Testis (tissue), 3 donors: Measurements from ENCODE around the gene TCN2. TPM values are rescaled to one million over a fixed set of nuclear protein-coding genes. Genes with fewer than 3 reads are reported as not detected.
A peak's percentile ranks its signal among the peaks of the same experiment; 100 is the strongest.

ENCODE experiments used
- DNase-seq: peaks from one replicate; pipeline ENCODE4 v3.0.0-alpha.2; 2019
- H3K27ac ChIP-seq, 2 donors: fragments of 200-600 bp; sonication (generic); one replicate each; pipeline ENCODE4 v1.5.1; 2019
- H3K27me3 ChIP-seq: fragments of 200-600 bp; sonication (generic); one replicate; pipeline ENCODE4 v1.5.1; 2019
- H3K36me3 ChIP-seq: fragments of 200-600 bp; sonication (generic); one replicate; pipeline ENCODE4 v1.5.1; 2017; ENCODE audit warnings: low read depth; ENCODE audit errors: missing control alignments
- H3K4me1 ChIP-seq: fragments of 200-600 bp; sonication (generic); one replicate; pipeline ENCODE4 v1.5.1; 2019
- H3K4me3 ChIP-seq, 2 donors: fragments of 200-600 bp; sonication (generic); one replicate each; pipeline ENCODE4 v1.5.1; 2017 to 2019
- H3K9me3 ChIP-seq: fragments of 200-600 bp; sonication (generic); one replicate; pipeline ENCODE4 v1.5.1; 2017
- CTCF ChIP-seq, 3 experiments: fragments of 450-650 bp in 2 of 3; fragments of 200-600 bp in 1 of 3; sonication (generic) in 1 of 3; IDR thresholded peaks; one replicate each; pipeline ENCODE4 v1.5.1; 2016 to 2019; ENCODE audit warnings: antibody characterized with exemption in 3 of 3, mild to moderate bottlenecking in 2 of 3, moderate library complexity in 1 of 3
- POLR2A ChIP-seq: fragments of 450-650 bp; IDR thresholded peaks from one replicate; pipeline ENCODE4 v1.6.1; 2017; ENCODE audit warnings: antibody characterized with exemption, mild to moderate bottlenecking, moderate library complexity
- WGBS, 2 donors: methylation state at CpG; one replicate each; pipeline ENCODE4 v1.1.5; 2018; 5-methylcytosine and 5-hydroxymethylcytosine counted together
- intact Hi-C: fragments of 100-400 bp; cut with DNase I; formaldehyde crosslinking; loops from one replicate; pipeline ENCODE4 v1.15.1; 2023; ENCODE audit warnings: low total_unique reads
- polyA plus RNA-seq: library from polyadenylated mRNA; stranded (reverse); fragments of 350-450 nt; fragmentation: Illumina TruSeq; extraction: RNeasy Lipid Tissue Mini Kit (QIAGEN cat#74804); gene quantifications from one replicate; pipeline ENCODE4 v1.2.3, GENCODE V29; 2014; ENCODE audit warnings: low read depth, low replicate concordance; ENCODE audit not compliant: insufficient read depth
- total RNA-seq, 2 donors: library from RNA; depleted of rRNA; stranded (reverse); fragments of >200 nt; gene quantifications; one replicate each; pipeline ENCODE4 v1.2.3, GENCODE V29; 2016

TCN2 gene
- total and polyA plus RNA-seq, 3 donors from 2014 or later = 30.5 to 40.7 (median 40.6) TPM

GRCh38 chr22:30611197-30611596 is 4.2 kb downstream of the TCN2 start:
- 89 to 98% methylated on average over 3 of the region's 3 CpGs for WGBS, 2 donors
- no peak for DNase-seq
- no peaks in the 10 kb centered on the region for H3K36me3 ChIP-seq
- H3K4me1 ChIP-seq = no peaks in the 10 kb centered on the region
- H3K27ac ChIP-seq = no peak overlapping the region
- no peaks in the 10 kb centered on the region for H3K9me3 ChIP-seq
- no peaks in the 10 kb centered on the region for H3K27me3 ChIP-seq
- intact Hi-C loops = no loop called here
- no peak for TF ChIP-seq POLR2A
- TF ChIP-seq CTCF (IDR thresholded peaks at IDR 0.05) = no peak
- H3K4me3 ChIP-seq = no peak overlapping the region

GRCh38 chr22:30612789-30613188 is 5.8 kb downstream of the TCN2 start:
- WGBS, 2 donors = 94 to 96% methylated on average over 8 of the region's 8 CpGs
- no peaks in the 10 kb centered on the region for H3K36me3 ChIP-seq
- TF ChIP-seq POLR2A (no peak), CTCF (IDR thresholded peaks at IDR 0.05) (no peak)
- H3K27ac ChIP-seq = no peak overlapping the region
- no peaks in the 10 kb centered on the region for H3K4me1 ChIP-seq
- no peak for DNase-seq
- no peaks in the 10 kb centered on the region for H3K27me3 ChIP-seq
- intact Hi-C loops = no loop called here
- H3K4me3 ChIP-seq = no peak overlapping the region
- H3K9me3 ChIP-seq = no peaks in the 10 kb centered on the region

GRCh38 chr22:30614268-30614667 is 7.3 kb downstream of the TCN2 start:
- Histone ChIP-seq H3K9me3 (no peaks in the 10 kb centered on the region), H3K27ac (no peak overlapping the region), H3K4me1 (no peaks in the 10 kb centered on the region), H3K27me3 (no peaks in the 10 kb centered on the region), H3K36me3 (no peaks in the 10 kb centered on the region), H3K4me3 (no peak overlapping the region)
- TF ChIP-seq CTCF (IDR thresholded peaks at IDR 0.05) (no peak), POLR2A (no peak)
- WGBS, 2 donors = 92 to 97% methylated on average over 7 of the region's 7 CpGs
- intact Hi-C loops = no loop called here
- no peak for DNase-seq

GRCh38 chr22:30614879-30615278 is 7.9 kb downstream of the TCN2 start:
- H3K36me3 ChIP-seq = no peaks in the 10 kb centered on the region
- intact Hi-C loops = no loop called here
- DNase-seq = no peak
- H3K4me1 ChIP-seq = no peaks in the 10 kb centered on the region
- no peaks in the 10 kb centered on the region for H3K27me3 ChIP-seq
- TF ChIP-seq CTCF (IDR thresholded peaks at IDR 0.05) (no peak), POLR2A (no peak)
- H3K4me3 ChIP-seq = no peak overlapping the region
- H3K27ac ChIP-seq = no peak overlapping the region
- H3K9me3 ChIP-seq = no peaks in the 10 kb centered on the region

GRCh38 chr22:30615543-30615954 is 8.6 kb downstream of the TCN2 start:
- no peak overlapping the region for H3K27ac ChIP-seq
- TF ChIP-seq POLR2A (no peak), CTCF (IDR thresholded peaks at IDR 0.05) (no peak)
- H3K27me3 ChIP-seq = no peaks in the 10 kb centered on the region
- no peak overlapping the region for H3K4me3 ChIP-seq
- intact Hi-C loops = no loop called here
- WGBS, 2 donors = 82 to 90% methylated on average over 7 of the region's 7 CpGs
- no peaks in the 10 kb centered on the region for H3K36me3 ChIP-seq
- peak; percentile 29 for DNase-seq
- H3K9me3 ChIP-seq = no peaks in the 10 kb centered on the region
- no peaks in the 10 kb centered on the region for H3K4me1 ChIP-seq
